Fibroblast of skin of back (primary cell): ENCODE results near the gene OST4. TPM values are rescaled to one million over a fixed set of nuclear protein-coding genes. Genes with fewer than 3 reads are reported as not detected.
"Not testable (repeated sequence)": the region's sequence is repeated elsewhere in the genome, so short reads cannot be mapped to it uniquely, and the experiment has no call there.

Experiments
- DNase-seq: peaks from one replicate; pipeline ENCODE4 v3.0.0-alpha.2; 2013
- polyA plus RNA-seq, 2 experiments: library from polyadenylated mRNA; unstranded; fragments of 120-200 nt; gene quantifications; one replicate each; pipeline ENCODE4 v1.2.1, GENCODE V29; 2013; ENCODE audit not compliant: insufficient read length in 2 of 2

Gene OST4
- polyA plus RNA-seq (2013, experiment 1 of 2; ENCODE audit: insufficient read length) = 400 TPM
- polyA plus RNA-seq (2013, experiment 2 of 2; ENCODE audit: insufficient read length) = 432 TPM

DNA sequence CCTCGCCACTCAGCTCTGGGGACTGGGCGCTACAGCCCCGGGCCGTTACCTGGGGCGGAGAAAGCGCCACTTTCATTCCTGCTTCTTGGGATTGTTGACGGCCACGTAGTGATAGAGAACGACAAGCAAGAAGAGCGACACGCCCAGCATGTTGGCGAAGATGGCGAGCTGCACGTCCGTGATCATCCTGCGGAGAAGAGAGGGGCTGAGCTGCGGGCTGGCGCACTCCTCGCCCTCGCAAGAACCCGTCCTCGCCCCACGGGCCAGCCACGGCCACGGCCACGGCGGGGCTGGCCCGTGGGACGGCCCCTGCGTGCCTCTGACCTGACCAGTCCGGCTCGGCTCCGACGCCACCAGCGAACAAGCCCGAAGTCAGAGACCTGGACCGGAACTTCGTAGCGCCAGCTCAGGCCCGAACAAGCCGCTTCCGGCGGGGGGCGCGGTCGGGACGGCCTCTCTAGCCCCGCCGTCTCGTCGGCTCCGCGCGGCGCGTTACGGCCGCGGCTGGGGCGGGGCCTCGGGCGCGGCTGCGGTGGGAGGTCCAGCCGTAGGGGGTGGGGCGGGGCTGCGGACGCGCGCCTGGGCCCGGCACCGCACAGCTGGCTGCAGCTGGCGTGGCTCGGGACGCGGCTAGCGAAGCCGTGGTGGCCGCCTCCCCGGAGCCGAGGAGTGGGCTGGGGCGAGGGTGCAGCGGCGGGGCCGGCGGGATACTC, at the start of gene OST4:
TSS of gene OST4 (minus strand) at position 378 of the 713 bp plus-strand sequence.
- DNase-seq = peak; percentile 93

DNA sequence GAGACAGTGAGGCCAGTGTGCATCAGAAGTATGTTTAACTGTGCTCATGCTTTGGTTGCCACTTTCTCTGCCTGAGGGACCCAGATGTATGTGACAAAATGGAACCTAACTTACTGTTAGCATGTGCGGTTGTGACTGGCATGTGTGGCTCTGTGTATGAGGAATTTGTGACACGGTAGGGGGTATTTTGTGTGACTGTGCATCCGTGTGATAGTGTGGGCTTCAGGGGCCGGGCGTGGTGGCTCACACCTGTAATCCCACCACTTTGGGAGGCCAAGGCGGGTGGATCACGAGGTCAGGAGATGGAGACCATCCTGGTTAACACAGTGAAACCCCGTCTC, 47.8 kb upstream of the OST4 start:
- DNase-seq = not testable (repeated sequence)

DNA sequence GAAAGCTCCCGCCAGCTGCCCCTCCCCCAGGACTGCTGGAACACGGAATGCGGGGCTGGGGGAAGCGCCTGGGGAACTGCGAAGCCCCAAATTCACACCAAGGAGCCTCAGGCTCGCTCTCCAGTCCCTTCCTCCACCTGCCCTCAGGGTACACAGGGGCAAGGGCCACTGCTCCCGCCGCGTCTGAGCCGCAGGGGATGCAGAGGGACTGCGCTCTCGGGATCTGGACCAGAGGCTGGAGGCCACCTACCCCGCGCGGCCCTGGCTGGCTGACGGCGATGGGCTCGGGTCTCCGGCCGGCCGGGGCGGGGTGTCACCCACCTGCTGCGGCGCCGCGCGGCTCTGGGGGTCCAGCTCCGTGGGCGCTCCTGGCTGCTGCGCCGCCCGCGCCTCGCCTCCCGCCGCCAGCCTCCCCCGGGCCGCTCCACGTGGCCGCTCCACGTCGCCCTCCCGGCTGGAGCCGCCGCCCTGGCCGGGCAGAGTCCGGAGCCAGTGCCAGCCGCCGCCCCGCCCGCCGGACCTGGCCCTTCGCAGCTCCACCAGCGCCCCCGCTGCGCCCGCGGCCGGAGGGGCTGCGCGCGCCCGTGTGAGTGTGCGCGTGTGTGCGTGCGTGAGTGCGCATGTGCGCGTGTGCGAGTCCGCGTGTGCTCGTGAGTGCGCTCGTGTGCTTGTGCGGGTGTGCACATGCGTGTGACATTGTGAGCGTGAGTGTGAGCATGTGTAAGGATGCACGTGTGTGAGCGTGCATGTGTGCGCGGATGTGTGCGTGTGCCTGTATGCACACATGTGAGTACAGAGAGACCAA, 47.3 kb upstream of the OST4 start, which contains the start of gene CGREF1:
TSS of gene CGREF1 (minus strand) at position 604 of the 805 bp plus-strand sequence. CDS start 14,762 bp downstream, outside the sequence.
- DNase-seq = no peak

DNA sequence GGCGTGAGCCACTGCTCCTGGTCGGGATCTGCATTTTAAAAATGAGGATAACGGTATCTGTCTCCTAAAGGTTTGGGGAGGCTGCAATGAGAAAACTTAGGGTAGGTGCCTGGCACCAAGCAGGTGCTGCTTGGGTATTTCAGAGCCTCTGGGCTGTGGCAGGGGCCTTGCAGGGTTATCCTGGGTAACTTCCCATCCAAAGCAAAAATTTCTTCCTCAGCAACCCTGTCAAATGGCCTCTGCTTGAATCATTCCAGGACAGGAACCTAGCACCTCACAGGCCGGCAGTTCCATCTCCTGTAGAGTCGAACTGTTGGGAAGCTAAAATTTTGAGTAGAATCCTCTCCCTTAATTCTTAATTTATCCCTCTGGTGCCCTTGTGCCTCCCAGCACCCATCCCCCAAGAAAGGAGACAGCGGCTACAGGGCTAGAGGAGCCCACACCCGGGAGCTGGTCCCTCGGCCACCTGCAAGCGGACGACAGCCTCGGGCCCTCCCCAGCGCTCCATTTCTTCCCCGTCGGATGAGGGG, 46.6 kb upstream of the OST4 start:
- DNase-seq = no peak

DNA sequence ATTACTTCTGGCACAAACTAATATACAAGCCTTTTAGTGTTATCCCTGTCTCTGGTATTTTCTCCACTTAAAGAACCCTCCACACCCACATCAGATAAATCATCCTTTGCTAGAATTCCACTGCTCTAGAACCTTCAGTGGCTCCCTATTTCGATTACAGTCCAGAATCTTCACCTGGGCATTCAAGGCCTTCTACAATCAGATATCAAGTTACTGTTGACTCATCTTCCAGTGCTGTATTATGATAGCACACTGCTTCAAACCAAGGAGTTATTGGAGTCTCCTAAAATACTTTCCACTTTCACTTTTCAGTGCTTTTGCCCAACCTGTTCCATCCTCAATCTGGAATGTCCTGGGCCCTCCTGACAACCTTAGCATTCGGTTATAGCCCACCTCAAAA, 44.1 kb upstream of the OST4 start:
- DNase-seq = no peak

DNA sequence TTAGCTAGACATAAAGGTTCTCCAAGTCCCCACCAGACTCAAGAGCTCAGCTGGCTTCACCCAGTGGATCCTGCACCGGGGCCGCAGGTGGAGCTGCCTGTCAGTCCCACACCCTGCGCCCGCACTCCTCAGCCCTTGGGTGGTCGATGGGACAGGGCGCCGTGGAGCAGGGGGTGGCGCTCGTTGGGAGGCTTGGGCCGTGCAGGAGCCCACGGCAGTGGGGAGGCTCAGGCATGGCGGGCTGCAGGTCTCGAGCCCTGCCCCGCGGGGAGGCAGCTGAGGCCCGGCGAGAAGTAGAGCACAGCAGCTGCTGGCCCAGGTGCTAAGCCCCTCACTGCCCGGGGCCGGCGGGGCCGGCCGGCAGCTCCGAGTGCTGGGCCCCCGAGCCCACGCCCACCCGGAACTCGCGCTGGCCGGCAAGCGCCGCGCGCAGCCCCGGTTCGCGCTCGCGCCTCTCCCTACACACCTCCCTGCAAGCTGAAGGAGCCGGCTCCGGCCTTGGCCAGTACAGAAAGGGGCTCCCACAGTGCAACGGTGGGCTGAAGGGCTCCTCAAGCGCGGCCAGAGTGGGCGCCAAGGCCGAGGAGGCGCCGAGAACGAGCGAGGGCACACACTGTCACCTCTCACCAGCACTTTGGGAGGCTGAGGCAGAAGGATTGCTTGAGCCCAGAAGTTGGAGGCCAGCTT, 40.1 kb upstream of the OST4 start:
- not testable (repeated sequence) for DNase-seq

DNA sequence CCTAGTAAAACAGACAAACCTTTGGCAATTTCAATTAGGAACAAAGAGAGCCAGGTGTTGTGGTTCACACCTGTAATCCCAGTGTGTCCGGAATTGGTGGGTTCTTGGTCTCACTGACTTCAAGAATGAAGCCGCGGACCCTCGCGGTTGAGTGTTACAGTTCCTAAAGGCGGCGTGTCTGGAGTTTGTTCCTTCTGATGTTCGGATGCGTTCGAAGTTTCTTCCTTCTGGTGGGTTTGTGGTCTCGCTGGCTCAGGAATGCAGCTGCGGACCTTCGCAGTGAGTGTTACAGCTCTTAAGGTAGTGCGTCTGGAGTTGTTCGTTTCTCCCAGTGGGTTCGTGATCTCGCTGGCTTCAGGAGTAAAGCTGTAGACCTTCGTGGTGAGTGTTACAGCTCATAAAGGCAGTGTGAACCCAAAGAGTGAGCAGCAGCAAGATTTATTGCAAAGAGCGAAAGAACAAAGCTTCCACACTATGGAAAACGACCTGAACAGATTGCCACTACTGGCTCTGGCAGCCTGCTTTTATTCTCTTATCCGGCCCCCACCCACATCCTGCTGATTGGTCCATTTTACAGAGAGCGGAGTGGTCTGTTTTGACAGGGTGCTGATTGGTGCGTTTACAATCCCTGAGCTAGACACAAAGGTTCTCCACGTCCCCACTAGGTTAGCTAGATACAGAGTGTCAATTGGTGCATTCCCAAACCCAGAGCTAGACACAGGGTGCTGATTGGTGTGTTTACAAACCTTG, 39.3 kb upstream of the OST4 start:
- not testable (repeated sequence) for DNase-seq

DNA sequence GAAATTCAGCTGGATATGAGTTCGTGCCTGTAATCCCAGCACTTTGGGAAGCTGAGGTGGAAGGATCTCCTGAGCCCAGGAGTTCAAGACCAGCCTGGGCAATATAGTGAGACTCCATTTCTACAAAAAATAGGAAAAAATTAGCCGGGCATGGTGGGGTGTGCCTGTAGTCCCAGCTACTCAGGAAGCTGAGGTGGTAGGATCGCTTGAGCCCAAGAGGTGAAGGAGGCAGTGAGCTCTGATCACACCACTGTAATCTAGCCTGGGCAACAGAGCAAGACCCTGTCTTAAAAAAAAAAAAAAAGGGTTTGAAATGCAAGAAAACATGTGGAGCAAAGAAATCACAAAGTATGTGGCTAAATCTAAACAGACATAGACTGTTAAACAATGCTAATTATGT, 37.6 kb upstream of the OST4 start:
- no peak for DNase-seq

DNA sequence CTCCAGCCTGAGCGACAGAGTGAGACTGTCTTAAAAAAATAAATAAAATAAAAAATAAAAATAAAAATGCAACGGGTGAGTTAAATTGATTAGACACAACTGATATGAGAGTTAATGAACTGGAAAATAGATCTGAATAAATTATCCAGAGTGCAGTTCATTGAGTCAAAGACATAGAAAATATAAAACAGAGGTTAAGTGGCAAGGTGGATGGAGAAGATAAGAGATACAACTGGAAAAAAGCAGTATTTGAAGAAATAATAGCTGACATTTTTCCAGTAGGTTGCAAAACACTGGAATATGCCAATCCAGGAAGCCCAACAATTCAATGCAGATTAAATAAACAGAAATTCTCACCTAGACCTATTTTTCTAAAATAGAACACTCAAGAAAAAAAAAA, 36.8 kb upstream of the OST4 start:
- DNase-seq = no peak

DNA sequence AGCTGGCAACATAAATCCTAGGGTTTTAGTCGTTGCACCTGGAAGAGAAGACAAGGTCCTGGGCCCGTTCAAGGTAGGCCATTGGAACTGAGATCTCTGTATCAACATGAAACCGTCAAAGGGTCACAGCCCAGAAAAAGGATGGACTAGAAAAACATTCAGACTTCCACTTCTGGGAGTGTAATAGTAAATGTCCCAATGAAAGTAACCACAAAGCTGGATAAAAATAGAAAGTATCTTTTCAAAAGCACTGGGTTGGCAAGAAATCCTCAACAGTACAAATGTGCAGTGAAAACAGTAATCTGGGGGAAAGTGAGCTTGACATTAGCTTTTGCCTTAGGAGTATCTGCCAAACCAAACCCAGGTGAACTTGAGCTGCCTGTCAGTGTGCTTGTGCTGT, 34.5 kb upstream of the OST4 start:
- no peak for DNase-seq

DNA sequence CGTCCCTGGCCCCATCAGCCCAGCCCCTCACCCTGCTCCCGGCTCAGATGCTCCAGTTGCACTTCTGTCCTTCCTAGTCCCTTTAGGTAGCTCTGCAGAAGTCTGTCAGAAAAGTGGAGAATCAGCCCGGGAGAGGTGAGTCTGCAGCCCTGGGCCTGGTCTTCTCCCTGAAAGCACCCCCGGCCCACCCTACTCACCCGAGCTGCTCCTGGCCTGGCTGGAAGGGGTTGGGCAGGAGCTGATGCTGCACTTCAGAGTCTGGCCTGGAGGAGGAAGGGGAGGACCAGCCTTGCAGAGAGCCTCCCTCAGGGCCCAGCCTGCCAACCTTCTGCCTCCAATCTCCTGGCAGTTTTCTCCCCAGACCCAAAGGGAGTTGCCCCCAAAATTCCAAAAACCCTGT, 30.9 kb upstream of the OST4 start:
- no peak for DNase-seq

DNA sequence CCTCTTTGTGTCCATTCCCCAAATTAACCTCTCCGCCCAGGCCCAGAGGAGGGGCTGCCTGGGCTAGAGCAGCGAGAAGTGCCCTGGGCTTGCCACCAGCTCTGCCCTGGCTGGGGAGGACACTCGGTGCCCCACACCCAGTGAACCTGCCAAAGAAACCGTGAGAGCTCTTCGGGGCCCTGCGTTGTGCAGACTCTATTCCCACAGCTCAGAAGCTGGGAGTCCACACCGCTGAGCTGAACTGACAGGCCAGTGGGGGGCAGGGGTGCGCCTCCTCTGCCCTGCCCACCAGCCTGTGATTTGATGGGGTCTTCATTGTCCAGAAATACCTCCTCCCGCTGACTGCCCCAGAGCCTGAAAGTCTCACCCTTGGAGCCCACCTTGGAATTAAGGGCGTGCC, 28.6 kb upstream of the OST4 start:
- DNase-seq = no peak

DNA sequence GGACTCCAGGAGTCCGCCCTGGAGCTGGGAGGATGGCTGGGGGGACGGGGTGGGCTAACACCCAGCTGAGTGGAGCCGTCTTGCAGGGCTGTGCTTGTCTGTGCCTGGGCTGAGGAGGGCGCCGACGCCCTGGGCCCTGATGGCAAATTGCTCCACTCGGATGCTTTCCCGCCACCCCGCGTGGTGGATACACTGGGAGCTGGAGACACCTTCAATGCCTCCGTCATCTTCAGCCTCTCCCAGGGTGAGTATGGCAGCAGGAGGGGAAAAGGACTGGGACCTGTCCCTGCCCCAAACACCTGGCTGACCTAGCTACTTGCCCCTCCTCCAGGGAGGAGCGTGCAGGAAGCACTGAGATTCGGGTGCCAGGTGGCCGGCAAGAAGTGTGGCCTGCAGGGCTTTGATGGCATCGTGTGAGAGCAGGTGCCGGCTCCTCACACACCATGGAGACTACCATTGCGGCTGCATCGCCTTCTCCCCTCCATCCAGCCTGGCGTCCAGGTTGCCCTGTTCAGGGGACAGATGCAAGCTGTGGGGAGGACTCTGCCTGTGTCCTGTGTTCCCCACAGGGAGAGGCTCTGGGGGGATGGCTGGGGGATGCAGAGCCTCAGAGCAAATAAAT, 28.0 kb upstream of the OST4 start:
- DNase-seq = no peak

DNA sequence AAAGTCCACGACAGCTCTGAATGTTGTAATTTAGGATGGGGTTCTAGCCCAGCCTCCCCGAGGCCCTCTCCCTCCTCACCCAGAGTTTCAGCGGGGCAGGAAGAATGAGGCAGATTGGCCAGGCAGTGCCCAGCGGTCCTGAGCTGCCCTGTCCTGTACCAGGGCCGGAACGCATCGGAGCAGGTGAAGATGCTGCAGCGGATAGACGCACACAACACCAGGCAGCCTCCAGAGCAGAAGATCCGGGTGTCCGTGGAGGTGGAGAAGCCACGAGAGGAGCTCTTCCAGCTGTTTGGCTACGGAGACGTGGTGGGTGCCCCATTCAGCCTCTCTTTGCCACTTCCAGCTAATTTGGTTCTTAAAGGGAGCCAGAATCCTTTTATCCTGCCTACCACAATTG, 25.9 kb upstream of the OST4 start:
- DNase-seq = no peak

DNA sequence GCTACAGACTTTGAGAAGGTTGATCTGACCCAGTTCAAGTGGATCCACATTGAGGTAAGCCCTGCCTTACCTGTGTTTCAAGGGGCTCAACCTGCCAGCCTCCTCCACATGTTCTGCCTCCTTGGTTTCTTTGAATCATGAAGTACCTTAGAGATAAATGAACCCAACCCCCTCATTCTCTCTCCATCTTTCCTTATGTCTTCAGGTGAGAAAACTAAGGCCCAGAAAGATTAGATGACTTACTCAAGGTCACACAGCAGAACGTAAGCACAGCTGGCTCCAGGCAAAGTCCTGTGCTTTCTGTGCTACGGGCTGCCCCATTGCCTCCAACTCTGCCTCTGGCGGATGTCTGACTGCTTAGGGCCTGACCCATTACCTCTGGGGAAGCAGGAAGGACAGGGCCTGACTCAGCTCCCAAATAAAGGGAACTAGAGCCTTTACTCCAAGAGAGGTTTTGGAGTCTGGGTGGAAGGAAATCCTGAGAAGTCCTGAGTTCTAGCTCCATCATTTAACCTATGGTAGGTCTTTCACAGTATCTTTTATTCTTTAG, 25.4 kb upstream of the OST4 start:
- DNase-seq = no peak

DNA sequence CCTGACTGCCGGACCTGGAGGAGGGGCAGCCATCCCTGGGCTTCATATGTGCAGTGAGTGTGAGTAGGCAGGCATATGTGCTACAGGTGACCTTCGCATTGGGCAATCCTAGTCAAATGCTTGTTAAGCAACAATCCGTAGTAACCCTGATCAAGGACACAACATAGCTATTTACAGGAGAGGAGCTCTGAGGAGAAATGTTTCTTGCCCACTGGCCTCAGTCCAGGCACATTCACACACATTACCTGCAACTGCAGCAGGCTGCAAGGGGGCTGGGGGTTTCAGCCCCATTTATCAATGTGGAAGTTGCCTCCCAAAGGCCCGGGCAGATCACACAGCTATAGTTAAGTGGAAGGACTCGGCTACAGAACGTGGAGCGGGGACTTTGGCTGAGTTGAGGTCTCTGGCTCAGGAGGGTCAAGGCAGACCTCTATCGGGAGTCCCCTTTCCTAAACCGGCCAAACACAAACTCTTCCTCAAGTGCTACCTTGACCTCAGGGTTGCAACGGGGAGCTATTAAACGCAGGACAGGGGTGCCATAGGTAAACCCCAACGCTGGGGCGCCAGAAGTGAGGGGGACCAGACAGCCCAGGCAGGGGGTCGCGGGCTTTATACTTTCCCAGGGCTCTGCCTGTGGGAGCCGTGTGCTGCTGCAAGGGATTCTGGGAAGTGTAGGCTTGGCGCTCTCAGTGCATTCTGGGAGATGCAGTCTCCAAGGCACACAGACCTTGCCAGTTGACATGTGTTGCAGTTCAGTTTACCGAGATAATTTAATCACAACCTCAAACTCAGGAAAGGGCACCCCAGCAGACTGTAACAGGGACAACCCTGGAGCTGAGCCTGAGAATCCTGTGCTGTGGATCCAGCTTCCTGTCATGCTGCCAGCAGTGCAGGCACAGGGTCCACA, 24.5 kb upstream of the OST4 start:
- peak; percentile 60 for DNase-seq

DNA sequence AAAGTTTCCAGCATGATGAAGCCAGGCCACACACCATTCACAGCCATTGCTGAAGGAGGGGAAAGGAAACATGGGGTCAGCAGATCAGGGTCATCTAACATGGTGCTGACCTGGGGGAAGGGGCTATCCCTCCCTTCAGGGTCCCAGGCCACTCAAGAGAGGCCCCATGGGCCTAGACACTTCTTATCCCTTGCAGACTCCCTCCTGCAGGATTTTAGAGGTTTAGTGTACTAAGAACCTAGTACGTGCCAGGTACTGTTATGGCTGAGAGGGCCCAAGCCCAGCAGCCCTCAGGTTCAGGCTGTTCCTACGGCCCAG, 23.9 kb upstream of the OST4 start:
- no peak for DNase-seq

DNA sequence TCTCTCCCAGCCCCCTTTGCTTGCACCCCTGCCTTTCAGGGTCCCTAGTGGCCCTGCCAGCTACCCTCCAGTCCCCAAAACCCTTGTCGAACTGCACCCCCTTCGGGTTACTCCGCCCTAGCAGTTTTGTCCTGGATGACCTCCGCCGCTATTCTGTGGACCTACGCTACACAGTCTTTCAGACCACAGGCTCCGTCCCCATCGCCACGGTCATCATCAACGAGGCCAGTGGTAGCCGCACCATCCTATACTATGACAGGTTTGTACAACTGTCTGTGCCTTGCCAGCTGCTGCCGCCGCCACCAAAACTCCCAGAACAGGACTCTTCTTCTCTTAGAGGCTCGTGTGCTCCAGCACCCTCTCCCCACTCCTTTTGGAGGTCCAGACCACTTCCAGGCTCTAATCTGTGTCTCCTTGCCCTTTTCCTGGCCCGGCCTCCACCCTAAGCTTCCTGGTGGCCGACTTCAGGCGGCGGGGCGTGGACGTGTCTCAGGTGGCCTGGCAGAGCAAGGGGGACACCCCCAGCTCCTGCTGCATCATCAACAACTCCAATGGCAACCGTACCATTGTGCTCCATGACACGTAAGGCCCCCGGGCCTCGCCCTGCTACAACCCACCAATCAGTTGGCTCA, 23.0 kb upstream of the OST4 start:
- DNase-seq = no peak

DNA sequence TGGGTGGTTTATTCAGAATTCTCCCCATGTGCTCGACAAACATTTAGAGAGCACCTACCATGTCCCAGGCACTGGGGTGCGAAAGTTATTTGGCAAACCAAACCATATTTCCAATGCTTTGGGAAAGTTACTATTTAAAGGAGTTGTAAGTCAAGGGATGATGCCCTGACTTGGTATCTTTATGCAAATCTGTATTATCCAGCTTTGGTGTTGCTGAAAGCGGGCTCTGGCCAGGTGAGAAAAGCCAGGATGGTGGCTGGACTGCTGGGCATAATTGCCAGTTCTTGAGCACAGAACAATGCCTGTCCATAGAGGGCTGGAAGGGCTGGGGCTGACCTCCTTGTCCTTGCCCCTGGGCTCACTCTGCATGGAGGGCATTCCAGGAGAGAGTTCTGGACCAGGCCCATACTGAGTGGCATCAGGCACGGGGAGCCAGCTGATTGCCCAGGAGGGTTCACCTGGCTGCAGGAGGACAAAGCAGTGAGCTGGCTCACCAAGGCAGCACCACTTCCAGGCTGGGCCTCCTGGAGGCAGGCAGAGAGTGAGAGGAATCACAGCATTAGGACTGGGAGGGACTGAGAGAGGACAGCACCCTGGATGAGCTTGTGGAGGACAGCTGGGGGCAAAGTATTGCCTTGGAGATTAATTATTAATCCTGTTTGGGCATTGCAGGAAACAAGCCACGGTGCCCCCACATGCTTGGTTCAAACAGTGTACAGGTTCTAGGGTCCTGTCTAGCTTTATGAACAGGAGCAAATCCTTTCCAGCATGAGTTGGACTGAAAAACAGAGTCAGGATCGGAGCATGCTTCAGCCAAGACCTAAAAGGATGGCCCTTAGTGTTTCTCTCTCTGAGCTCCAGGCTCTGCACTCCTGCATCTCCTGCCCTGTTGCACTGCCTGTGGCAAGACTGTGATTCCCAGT, 22.2 kb upstream of the OST4 start:
- no peak for DNase-seq
